Type B pancreatic cell (in vitro differentiated cells): ENCODE measurements around the gene CPEB3. TPM values are rescaled to one million over a fixed set of nuclear protein-coding genes. Genes with fewer than 3 reads are reported as not detected.

Experiments
- DNase-seq: peaks from one replicate; pipeline ENCODE4 v3.0.0; 2021; ENCODE audit warnings: mixed read lengths; ENCODE audit not compliant: unreplicated experiment; ENCODE audit errors: extremely low spot score
- H3K27ac Mint-ChIP-seq: 2 replicates; pipeline ENCODE4 v1.8.0; 2021; ENCODE audit warnings: mild to moderate bottlenecking, mixed read lengths
- H3K27me3 Mint-ChIP-seq: 2 replicates; pipeline ENCODE4 v1.8.0; 2021; ENCODE audit warnings: mixed read lengths
- H3K36me3 Mint-ChIP-seq: 2 replicates; pipeline ENCODE4 v1.8.0; 2021; ENCODE audit warnings: mixed read lengths
- H3K4me1 Mint-ChIP-seq: one replicate; pipeline ENCODE4 v1.8.0; 2021; ENCODE audit warnings: mixed read lengths; ENCODE audit not compliant: unreplicated experiment
- H3K4me3 Mint-ChIP-seq: 2 replicates; pipeline ENCODE4 v1.8.0; 2021; ENCODE audit warnings: mild to moderate bottlenecking, mixed read lengths
- H3K9me3 Mint-ChIP-seq: 2 replicates; pipeline ENCODE4 v1.8.0; 2021; ENCODE audit warnings: mixed read lengths
- CTCF ChIP-seq: fragments of 200-600 bp; sonication (generic); conservative IDR thresholded peaks from 2 replicates; pipeline ENCODE4 v1.5.0; 2021; ENCODE audit warnings: antibody characterized with exemption, mild to moderate bottlenecking
- total RNA-seq: library from RNA; stranded (reverse); gene quantifications from 2 replicates; pipeline ENCODE4 v1.2.1, GENCODE V29; 2021; ENCODE audit warnings: low replicate concordance

CPEB3 gene
- total RNA-seq, 1 donor from 2014 or later = 2.3 TPM

- Mint-ChIP-seq H3K27me3 (no peaks in the 10 kb centered on the region), H3K4me1 (peaks cover 4% of the 10 kb centered on the region), H3K27ac (no peak overlapping the region), H3K36me3 (no peaks in the 10 kb centered on the region), H3K4me3 (no peak overlapping the region), H3K9me3 (no peaks in the 10 kb centered on the region)
- DNase-seq = no peak
- no peak for TF ChIP-seq CTCF
Observed at GRCh38 chr10:92103376-92104090, 187.3 kb downstream of the CPEB3 start.

GRCh38 chr10:92102601-92103213 is 188.2 kb downstream of the CPEB3 start:
- no peak for DNase-seq
- H3K4me3 Mint-ChIP-seq = no peak overlapping the region
- H3K4me1 Mint-ChIP-seq = peaks cover 4% of the 10 kb centered on the region
- TF ChIP-seq CTCF = no peak
- H3K36me3 Mint-ChIP-seq = no peaks in the 10 kb centered on the region
- H3K27me3 Mint-ChIP-seq = no peaks in the 10 kb centered on the region
- H3K9me3 Mint-ChIP-seq = no peaks in the 10 kb centered on the region
- H3K27ac Mint-ChIP-seq = no peak overlapping the region

- Mint-ChIP-seq H3K27me3 (no peaks in the 10 kb centered on the region), H3K9me3 (no peaks in the 10 kb centered on the region), H3K4me3 (no peak overlapping the region), H3K27ac (peak overlapping the region; percentile 19), H3K4me1 (peaks cover 6% of the 10 kb centered on the region), H3K36me3 (no peaks in the 10 kb centered on the region)
- TF ChIP-seq CTCF = no peak
- no peak for DNase-seq
Observed at GRCh38 chr10:92094960-92095359, 195.9 kb downstream of the CPEB3 start.

GRCh38 chr10:92091965-92092364 is 198.9 kb downstream of the CPEB3 start:
- H3K4me1 Mint-ChIP-seq = peaks cover 12% of the 10 kb centered on the region
- no peak overlapping the region for H3K4me3 Mint-ChIP-seq
- no peak for DNase-seq
- H3K9me3 Mint-ChIP-seq = no peaks in the 10 kb centered on the region
- H3K27me3 Mint-ChIP-seq = no peaks in the 10 kb centered on the region
- no peaks in the 10 kb centered on the region for H3K36me3 Mint-ChIP-seq
- no peak overlapping the region for H3K27ac Mint-ChIP-seq
- no peak for TF ChIP-seq CTCF

GRCh38 chr10:92087750-92088395 is 203.0 kb downstream of the CPEB3 start:
- peak; percentile 72 for DNase-seq
- H3K27ac Mint-ChIP-seq = peak overlapping the region; percentile 10
- peak; percentile 87 for TF ChIP-seq CTCF
- H3K27me3 Mint-ChIP-seq = no peaks in the 10 kb centered on the region
- H3K36me3 Mint-ChIP-seq = no peaks in the 10 kb centered on the region
- peaks cover 6% of the 10 kb centered on the region for H3K4me1 Mint-ChIP-seq
- no peaks in the 10 kb centered on the region for H3K9me3 Mint-ChIP-seq
- H3K4me3 Mint-ChIP-seq = peak overlapping the region; percentile 42
